SIG-M5 (cell line): ENCODE measurements around the gene KLC1.

Source experiments
- DNase-seq: peaks from one replicate; lab custom pipeline; 2025; lab: John Stamatoyannopoulos, UW

The KLC1 gene

GRCh38 chr14:103718572-103718971, 89.6 kb downstream of the KLC1 start:
- no peak for DNase-seq

GRCh38 chr14:103719751-103720150, 90.7 kb downstream of the KLC1 start:
- no peak for DNase-seq

- DNase-seq, result no peak
Measured at GRCh38 chr14:103721334-103722120, 92.5 kb downstream of the KLC1 start.

GRCh38 chr14:103723748-103724081, 94.7 kb downstream of the KLC1 start:
- no peak for DNase-seq

- DNase-seq, result no peak
Measured at GRCh38 chr14:103724116-103724515, 95.1 kb downstream of the KLC1 start.

GRCh38 chr14:103725001-103725682, 96.1 kb downstream of the KLC1 start:
- no peak for DNase-seq

- no peak for DNase-seq
Measured at GRCh38 chr14:103725739-103726395, 96.9 kb downstream of the KLC1 start.

GRCh38 chr14:103726474-103726873, 97.5 kb downstream of the KLC1 start:
- DNase-seq, result no peak

GRCh38 chr14:103727313-103727980, 98.4 kb downstream of the KLC1 start:
- DNase-seq, result no peak

GRCh38 chr14:103728141-103728540, 99.1 kb downstream of the KLC1 start:
- no peak for DNase-seq

GRCh38 chr14:103728721-103729120, 99.7 kb downstream of the KLC1 start:
- DNase-seq, result no peak

- no peak for DNase-seq
Measured at GRCh38 chr14:103729496-103730448, 100.8 kb downstream of the KLC1 start.

GRCh38 chr14:103730490-103731035, 101.6 kb downstream of the KLC1 start:
- no peak for DNase-seq

- DNase-seq, result no peak
Measured at GRCh38 chr14:103731481-103731880, 102.5 kb downstream of the KLC1 start.

GRCh38 chr14:103731916-103732867, 103.2 kb downstream of the KLC1 start:
- no peak for DNase-seq

- DNase-seq, result no peak
Measured at GRCh38 chr14:103732868-103733620, 104.0 kb downstream of the KLC1 start.

GRCh38 chr14:103733651-103734050, 104.6 kb downstream of the KLC1 start:
- no peak for DNase-seq

GRCh38 chr14:103734081-103734888, 105.3 kb downstream of the KLC1 start:
- DNase-seq, result no peak
